Lower leg skin (tissue), 4 donors: ENCODE measurements around the gene PLOD1. TPM values are rescaled to one million over a fixed set of nuclear protein-coding genes. Genes with fewer than 3 reads are reported as not detected.

Source experiments
- DNase-seq, 2 donors: peaks; one replicate each; pipeline ENCODE4 v3.0.0-alpha.2; 2019; ENCODE audit warnings: low spot score in 2 of 2
- H3K4me3 ChIP-seq: fragments of 200-600 bp; sonication (generic); 2 replicates; pipeline ENCODE4 v1.5.1; 2017; ENCODE audit warnings: mild to moderate bottlenecking, low read depth; ENCODE audit not compliant: poor library complexity, severe bottlenecking
- POLR2A ChIP-seq, 2 donors: fragments of 450-650 bp; IDR thresholded peaks; one replicate each; pipeline ENCODE4 v1.6.1; 2016 to 2017; ENCODE audit warnings: antibody characterized with exemption in 2 of 2, mild to moderate bottlenecking in 1 of 2, moderate library complexity in 1 of 2
- WGBS, 2 donors: methylation state at CpG; one replicate each; pipeline ENCODE4 v1.1.5; 2018; 5-methylcytosine and 5-hydroxymethylcytosine counted together
- intact Hi-C: fragments of 100-400 bp; cut with DNase I; formaldehyde crosslinking; loops from one replicate; pipeline ENCODE4 v1.15.0; 2023; ENCODE audit warnings: low total_unique reads
- total RNA-seq, 4 donors: library from RNA; depleted of rRNA; stranded (reverse); fragments of >200 nt; gene quantifications; one replicate each; pipeline ENCODE4 v1.1.0, GENCODE V29; 2016
- TF ChIP-seq, protein P1 (sequence below), 3 donors: fragments of 450-650 bp; IDR thresholded peaks; one replicate each; pipeline ENCODE4 v1.5.1; 2016; ENCODE audit warnings: antibody characterized with exemption in 3 of 3, mild to moderate bottlenecking in 3 of 3, moderate library complexity in 2 of 3

The PLOD1 gene
- total RNA-seq, 4 donors from 2014 or later, result 26.5 to 54.0 (median 41.3) TPM

DNA sequence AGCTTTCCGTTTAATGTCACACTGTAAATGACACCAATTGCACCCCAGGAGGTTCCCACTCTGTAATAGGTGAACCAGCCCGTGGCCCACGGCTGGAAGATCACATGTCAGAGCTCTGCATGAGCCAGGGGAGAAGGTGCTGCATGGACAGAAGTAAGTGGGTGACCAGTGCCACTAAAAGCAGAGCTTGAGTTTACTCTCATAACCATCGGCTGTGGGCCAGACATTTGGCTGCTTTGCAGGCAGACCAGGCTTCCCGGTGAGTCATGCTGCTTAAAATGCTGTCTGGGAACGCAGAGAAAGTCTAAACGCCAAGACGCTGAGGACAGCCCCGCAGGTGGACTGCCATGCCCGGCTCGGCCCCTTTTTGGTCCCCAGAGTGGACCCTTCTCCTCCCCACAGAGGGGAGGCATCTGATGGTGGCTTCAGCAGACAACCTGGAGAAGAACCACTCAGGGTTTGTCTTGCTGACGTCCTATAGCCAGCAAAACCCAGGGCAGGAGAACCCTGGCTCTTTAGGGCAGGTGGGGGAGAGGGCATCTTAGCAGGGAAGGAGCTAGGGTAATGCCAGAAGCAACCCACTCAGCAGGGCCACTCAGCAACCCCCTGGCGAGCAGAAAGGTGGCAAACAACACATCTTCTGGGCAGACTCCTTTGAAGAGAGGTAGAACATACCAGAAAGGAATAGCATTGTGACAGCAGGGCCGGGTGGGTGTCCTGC lies 15.6 kb upstream of the PLOD1 start:
- H3K4me3 ChIP-seq, result no peak overlapping the region
- DNase-seq, result peak in 1 of 2 donors; percentile 54
- TF ChIP-seq, protein P1, sequence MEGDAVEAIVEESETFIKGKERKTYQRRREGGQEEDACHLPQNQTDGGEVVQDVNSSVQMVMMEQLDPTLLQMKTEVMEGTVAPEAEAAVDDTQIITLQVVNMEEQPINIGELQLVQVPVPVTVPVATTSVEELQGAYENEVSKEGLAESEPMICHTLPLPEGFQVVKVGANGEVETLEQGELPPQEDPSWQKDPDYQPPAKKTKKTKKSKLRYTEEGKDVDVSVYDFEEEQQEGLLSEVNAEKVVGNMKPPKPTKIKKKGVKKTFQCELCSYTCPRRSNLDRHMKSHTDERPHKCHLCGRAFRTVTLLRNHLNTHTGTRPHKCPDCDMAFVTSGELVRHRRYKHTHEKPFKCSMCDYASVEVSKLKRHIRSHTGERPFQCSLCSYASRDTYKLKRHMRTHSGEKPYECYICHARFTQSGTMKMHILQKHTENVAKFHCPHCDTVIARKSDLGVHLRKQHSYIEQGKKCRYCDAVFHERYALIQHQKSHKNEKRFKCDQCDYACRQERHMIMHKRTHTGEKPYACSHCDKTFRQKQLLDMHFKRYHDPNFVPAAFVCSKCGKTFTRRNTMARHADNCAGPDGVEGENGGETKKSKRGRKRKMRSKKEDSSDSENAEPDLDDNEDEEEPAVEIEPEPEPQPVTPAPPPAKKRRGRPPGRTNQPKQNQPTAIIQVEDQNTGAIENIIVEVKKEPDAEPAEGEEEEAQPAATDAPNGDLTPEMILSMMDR (IDR thresholded peaks at IDR 0.05), result no peak
- no peak for TF ChIP-seq POLR2A (IDR thresholded peaks at IDR 0.05)
- 52 to 57% methylated on average over 12 to 14 of the region's 14 CpGs for WGBS, 2 donors
- intact Hi-C loops, result loop anchor here (10.0 kb wide), 1 partner anchor 1854 kb away; no protein-coding TSS in a partner anchor

DNA sequence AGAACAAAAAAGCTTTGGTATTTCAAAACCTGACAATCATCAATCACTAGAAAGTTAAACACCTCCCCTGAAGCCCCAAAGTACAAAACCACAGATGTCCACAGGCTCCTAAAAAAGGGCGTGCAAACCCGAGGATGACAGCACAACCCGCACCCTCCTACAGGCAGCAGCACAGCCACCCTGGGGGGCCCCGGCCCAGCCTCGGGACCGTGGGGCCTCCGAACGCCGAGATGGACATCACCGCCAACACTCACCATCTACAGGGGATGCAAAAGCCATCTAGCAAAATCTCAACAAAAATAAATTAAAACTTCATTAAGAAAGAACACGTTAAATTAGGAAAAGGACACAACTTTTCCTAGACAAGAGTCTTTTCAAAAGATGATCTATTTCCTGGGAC lies 14.9 kb upstream of the PLOD1 start:
- no peak for TF ChIP-seq POLR2A (IDR thresholded peaks at IDR 0.05)
- TF ChIP-seq, protein P1 (IDR thresholded peaks at IDR 0.05), result no peak
- 82 to 87% methylated on average over 11 of the region's 11 CpGs for WGBS, 2 donors
- DNase-seq, result no peak
- no peak overlapping the region for H3K4me3 ChIP-seq
- intact Hi-C loops, result loop anchor here (10.0 kb wide), 1 partner anchor 1855 kb away; no protein-coding TSS in a partner anchor

DNA sequence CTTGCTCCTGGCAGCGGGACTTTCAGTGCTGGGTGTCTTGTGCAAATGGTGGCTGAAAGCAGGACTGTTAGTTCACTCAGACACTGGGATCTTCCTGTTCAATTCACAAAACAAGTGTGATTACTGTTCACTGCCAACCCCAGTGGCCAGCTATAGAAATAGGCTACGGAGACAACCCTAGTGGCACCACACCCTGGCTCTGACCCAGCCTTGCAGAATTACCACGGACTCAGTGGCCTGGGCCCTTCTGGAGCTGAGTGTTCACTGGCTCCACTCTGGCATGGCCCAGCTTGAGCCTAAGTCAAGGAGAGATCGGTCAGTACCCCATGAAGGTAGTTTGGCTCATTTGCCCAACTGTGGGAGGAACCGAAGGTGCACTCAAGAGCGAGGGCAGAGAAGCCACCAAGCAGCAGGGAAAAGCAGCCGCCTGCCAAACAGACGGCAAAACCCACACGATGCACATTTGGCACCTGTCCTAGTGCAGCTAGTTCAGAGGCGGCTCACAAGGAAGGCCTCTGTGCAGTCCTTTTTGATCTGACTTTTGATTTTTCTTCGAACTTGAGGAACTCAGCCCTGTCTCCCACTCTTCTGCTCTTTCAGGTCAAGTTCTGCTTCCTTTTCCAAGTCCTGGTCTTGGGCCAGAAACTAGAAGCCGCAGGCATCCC lies 14.1 kb upstream of the PLOD1 start:
- TF ChIP-seq POLR2A (IDR thresholded peaks at IDR 0.05), result no peak
- TF ChIP-seq, protein P1 (IDR thresholded peaks at IDR 0.05), result no peak
- DNase-seq, result no peak
- WGBS, 2 donors, result 41 to 42% methylated on average over 11 to 12 of the region's 12 CpGs

DNA sequence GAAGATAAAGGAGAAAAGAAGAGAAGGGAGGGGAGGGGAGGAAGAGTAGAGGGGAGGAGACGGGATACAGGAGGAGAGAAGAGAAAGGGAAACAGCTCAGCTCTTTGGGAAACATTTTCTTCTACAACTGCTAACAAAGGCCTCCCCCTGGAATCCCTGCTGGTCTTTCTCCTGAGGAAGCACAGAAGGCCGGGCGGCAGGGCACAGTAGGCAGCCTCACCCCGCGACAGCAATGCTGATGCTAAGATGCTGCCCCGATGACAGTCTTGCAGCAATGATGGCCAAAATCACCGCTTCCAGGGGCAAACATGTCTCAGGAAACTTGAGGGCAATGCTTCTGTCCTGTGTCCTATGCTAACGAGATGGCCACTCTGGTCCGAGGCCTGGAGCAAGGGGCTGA lies 13.5 kb upstream of the PLOD1 start:
- TF ChIP-seq, protein P1 (IDR thresholded peaks at IDR 0.05), result no peak
- TF ChIP-seq POLR2A (IDR thresholded peaks at IDR 0.05), result no peak
- no peak for DNase-seq
- H3K4me3 ChIP-seq, result no peak overlapping the region
- WGBS, 2 donors, result 82% methylated on average over 9 of the region's 9 CpGs
- intact Hi-C loops, result no loop called here

More for the DNA sequence above, 14.1 kb upstream of the PLOD1 start:
- no peak overlapping the region for H3K4me3 ChIP-seq
- intact Hi-C loops, result no loop called here

DNA sequence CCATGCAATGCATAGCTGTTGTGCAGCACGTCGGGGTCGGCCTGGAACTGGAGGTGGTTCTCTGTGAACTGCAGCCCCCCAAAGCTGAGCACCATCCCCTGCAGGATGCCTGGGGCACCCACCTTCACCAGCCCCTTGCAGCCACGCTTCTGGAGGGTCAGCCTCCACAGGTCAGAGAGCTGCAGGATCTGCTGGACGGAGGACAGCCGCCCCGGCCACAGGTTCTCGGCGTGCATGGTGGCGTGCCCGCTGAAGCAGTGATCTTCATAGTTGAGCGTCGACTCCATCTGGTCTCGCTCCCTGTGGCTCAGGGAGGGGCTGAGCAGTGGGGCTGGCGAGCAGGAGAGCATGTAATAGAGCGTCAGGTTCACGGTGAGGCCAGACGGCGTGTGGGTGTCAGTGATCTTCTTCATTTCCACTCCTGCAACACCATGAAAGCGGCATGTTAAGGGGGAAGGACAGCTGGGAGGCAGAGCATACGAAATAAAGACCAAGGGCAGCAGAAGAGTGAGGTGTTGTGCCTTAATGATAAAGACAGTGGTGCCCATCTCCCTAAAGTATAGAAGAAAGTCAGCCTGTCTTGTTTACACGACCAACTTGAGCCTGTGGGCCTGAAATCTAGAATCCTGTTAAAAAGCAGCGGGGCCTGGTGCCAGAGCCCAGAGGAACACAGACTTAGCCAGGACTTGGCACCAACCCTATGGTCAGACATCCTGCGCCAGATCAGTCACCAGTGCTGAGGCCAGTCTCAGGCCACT lies 11.3 kb upstream of the PLOD1 start:
- WGBS, 2 donors, result 80 to 86% methylated on average over 21 to 24 of the region's 24 CpGs
- no peak overlapping the region for H3K4me3 ChIP-seq

More for the DNA sequence above, 11.3 kb upstream of the PLOD1 start:
- DNase-seq, result no peak
- no peak for TF ChIP-seq POLR2A (IDR thresholded peaks at IDR 0.05)
- TF ChIP-seq, protein P1 (IDR thresholded peaks at IDR 0.05), result no peak
- intact Hi-C loops, result no loop called here
